HTERT RPE-1 (cell line): ENCODE results near the gene SRRT.

ENCODE experiments used
- in situ Hi-C: fragments of 300-500 bp; cut with MboI; formaldehyde crosslinking; loops from 4 replicates; pipeline ENCODE4 v1.14.3; 2020; ENCODE audit warnings: low sequenced_read_pairs

Gene SRRT

GRCh38 chr7:100878013-100878412, 3.1 kb downstream of the SRRT start:
- in situ Hi-C loops: no loop called here

GRCh38 chr7:100878685-100879084, 3.8 kb downstream of the SRRT start:
- in situ Hi-C loops: no loop called here

GRCh38 chr7:100879685-100880261, 4.9 kb downstream of the SRRT start:
- in situ Hi-C loops: no loop called here

GRCh38 chr7:100880645-100881044, 5.7 kb downstream of the SRRT start:
- in situ Hi-C loops: no loop called here

- in situ Hi-C loops: no loop called here
These were observed 6.2 kb downstream of the SRRT start for GRCh38 chr7:100881136-100881535.

- in situ Hi-C loops: no loop called here
These were observed 7.3 kb downstream of the SRRT start for GRCh38 chr7:100882201-100882600.

- in situ Hi-C loops: no loop called here
These were observed 8.1 kb downstream of the SRRT start for GRCh38 chr7:100882785-100883526.

- in situ Hi-C loops: no loop called here
These were observed 10.0 kb downstream of the SRRT start for GRCh38 chr7:100884736-100885439.

- in situ Hi-C loops: no loop called here
These were observed 10.7 kb downstream of the SRRT start for GRCh38 chr7:100885440-100886141.

- in situ Hi-C loops: no loop called here
These were observed 11.4 kb downstream of the SRRT start for GRCh38 chr7:100886142-100886935.

GRCh38 chr7:100886936-100887515, 12.1 kb downstream of the SRRT start:
- in situ Hi-C loops: no loop called here

GRCh38 chr7:100887516-100888290, 12.8 kb downstream of the SRRT start:
- in situ Hi-C loops: no loop called here

- in situ Hi-C loops: no loop called here
These were observed 13.5 kb downstream of the SRRT start for GRCh38 chr7:100888291-100888987.

GRCh38 chr7:100888988-100889750, 14.3 kb downstream of the SRRT start, which contains the start of gene UFSP1:
Gene UFSP1 (minus strand): TSS chr7:100889715. CDS start chr7:100889271, 444 bp downstream.
- in situ Hi-C loops: no loop called here

GRCh38 chr7:100890653-100891567, 16.0 kb downstream of the SRRT start:
- in situ Hi-C loops: no loop called here

GRCh38 chr7:100891568-100892247, 16.8 kb downstream of the SRRT start:
- in situ Hi-C loops: no loop called here
